ENCODE results near the gene PLIN5. TPM values are rescaled to one million over a fixed set of nuclear protein-coding genes. Genes with fewer than 3 reads are reported as not detected.

PLIN5 gene
- polyA plus RNA-seq, 1 donor (not counting 4 experiments of a cell fraction or from before 2014, with no cell fraction given): not detected

GRCh38 chr19:4519172-4519496 lies 15.9 kb downstream of the PLIN5 start:
- FAIRE-seq: no peak
- H3K27ac ChIP-seq (ENCODE audit: control insufficient read depth, insufficient read depth, low read length): no peak overlapping the region
- no peaks in the 10 kb centered on the region for H3K36me3 ChIP-seq (ENCODE audit: control insufficient read depth in 2 of 2, extremely low read depth in 1 of 2, insufficient read depth in 2 of 2, low read length in 2 of 2)
- peaks cover 8% of the 10 kb centered on the region for H3K27me3 ChIP-seq (ENCODE audit: control insufficient read depth, extremely low read depth, insufficient read depth, low read length)
- no peak overlapping the region for H3K9ac ChIP-seq (ENCODE audit: control insufficient read depth, extremely low read depth, insufficient read depth, low read length)
- H3K4me3 ChIP-seq (ENCODE audit: control insufficient read depth in 2 of 3, extremely low read depth in 1 of 3, insufficient read depth in 2 of 3, low read depth in 1 of 3, low read length in 3 of 3): no peak overlapping the region
- no peak for TF ChIP-seq CTCF (optimal IDR thresholded peaks at IDR 0.05 in 1 of 3, IDR thresholded peaks at IDR 0.05 in 1 of 3, conservative IDR thresholded peaks at IDR 0.05 in 1 of 3; ENCODE audit: extremely low read depth in 1 of 3, insufficient read depth in 2 of 3, low read length in 3 of 3)
- no peak for TF ChIP-seq EZH2 (IDR thresholded peaks at IDR 0.05; ENCODE audit: low read length)
- no peaks in the 10 kb centered on the region for H4K20me1 ChIP-seq (ENCODE audit: control insufficient read depth, extremely low read depth, insufficient read depth, low read length)
- H3K79me2 ChIP-seq (ENCODE audit: control insufficient read depth, insufficient read depth, low read length): no peaks in the 10 kb centered on the region
- no peak overlapping the region for H3K4me2 ChIP-seq (ENCODE audit: control insufficient read depth, extremely low read depth, insufficient read depth, low read depth, low read length)
- no peak overlapping the region for H2AFZ ChIP-seq (ENCODE audit: control insufficient read depth, low read length)
- dilution Hi-C loops (cut with MboI; ENCODE audit: extremely low pct_ligation_motif_present, low sequenced_read_pairs): no loop called here
- DNase-seq (ENCODE audit: low read depth, low spot score): no peak
- peaks cover 11% of the 10 kb centered on the region for H3K4me1 ChIP-seq (ENCODE audit: control insufficient read depth, extremely low read depth, insufficient read depth, low read length)
- H3K9me1 ChIP-seq (ENCODE audit: control insufficient read depth, extremely low read depth, insufficient read depth, low read length): no peaks in the 10 kb centered on the region
- H3K9me3 ChIP-seq (ENCODE audit: control insufficient read depth, low read depth, low read length): no peaks in the 10 kb centered on the region

DNA sequence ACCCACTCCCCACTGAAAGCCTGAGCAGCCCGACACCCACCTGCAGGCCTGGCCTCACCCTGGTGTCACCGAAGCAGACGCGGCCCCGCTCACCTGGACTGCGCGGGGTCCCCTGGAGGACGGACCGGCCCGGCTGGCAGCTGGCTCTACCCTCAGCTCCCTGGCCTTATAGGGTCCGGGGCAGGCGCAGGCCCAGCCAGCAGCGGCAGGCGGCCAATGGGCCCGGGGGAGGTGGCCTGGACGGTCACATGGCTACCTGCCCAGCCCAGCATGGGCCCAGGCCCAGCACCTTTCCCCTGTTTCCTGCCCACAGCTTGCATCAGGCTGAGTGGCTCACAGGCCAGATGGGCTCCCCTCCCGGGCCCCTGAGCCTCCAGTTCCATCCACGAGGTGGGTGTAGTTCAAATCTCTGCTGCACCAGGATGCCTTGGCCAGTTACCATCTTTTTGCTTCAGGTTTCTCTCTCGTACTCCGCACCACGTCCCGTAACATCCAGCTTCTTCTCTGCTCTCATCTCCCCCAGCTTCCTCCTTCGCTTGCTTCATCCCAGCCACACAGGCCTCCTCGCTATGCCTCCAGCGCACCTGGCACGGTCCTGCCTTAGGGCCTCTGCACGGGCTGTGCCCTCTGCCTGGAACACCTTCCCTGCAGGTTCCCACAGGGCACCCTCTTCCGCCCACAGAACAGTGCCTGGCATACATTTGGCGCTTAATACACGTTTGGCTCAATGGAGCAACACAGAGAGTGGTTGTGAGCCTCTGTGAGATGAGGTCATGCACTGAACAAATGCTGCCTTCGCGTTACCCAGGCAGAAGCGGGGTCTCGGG lies 16.5 kb downstream of the PLIN5 start, which contains the start of gene PLIN4:
Gene PLIN4 (minus strand): TSS at position 142 of the 827 bp plus-strand sequence. CDS start 214 bp downstream, outside the sequence.
- no peak within 1 kb of the TSS for H3K4me2 ChIP-seq (ENCODE audit: control insufficient read depth, extremely low read depth, insufficient read depth, low read depth, low read length)
- H3K27ac ChIP-seq (ENCODE audit: control insufficient read depth, insufficient read depth, low read length): no peak within 1 kb of the TSS
- peaks cover 11% of the 10 kb centered on the region for H3K4me1 ChIP-seq (ENCODE audit: control insufficient read depth, extremely low read depth, insufficient read depth, low read length)
- TF ChIP-seq CTCF (optimal IDR thresholded peaks at IDR 0.05 in 1 of 3, IDR thresholded peaks at IDR 0.05 in 1 of 3, conservative IDR thresholded peaks at IDR 0.05 in 1 of 3; ENCODE audit: extremely low read depth in 1 of 3, insufficient read depth in 2 of 3, low read length in 3 of 3): no peak
- no peak for TF ChIP-seq EZH2 (IDR thresholded peaks at IDR 0.05; ENCODE audit: low read length)
- DNase-seq (ENCODE audit: low read depth, low spot score) (no peak), FAIRE-seq (no peak)
- no peaks in the 10 kb centered on the region for H3K9me1 ChIP-seq (ENCODE audit: control insufficient read depth, extremely low read depth, insufficient read depth, low read length)
- dilution Hi-C loops (cut with MboI; ENCODE audit: extremely low pct_ligation_motif_present, low sequenced_read_pairs): no loop called here
- no peak within 1 kb of the TSS for H2AFZ ChIP-seq (ENCODE audit: control insufficient read depth, low read length)
- H3K4me3 ChIP-seq (ENCODE audit: control insufficient read depth in 2 of 3, extremely low read depth in 1 of 3, insufficient read depth in 2 of 3, low read depth in 1 of 3, low read length in 3 of 3): no peak within 1 kb of the TSS
- H3K27me3 ChIP-seq (ENCODE audit: control insufficient read depth, extremely low read depth, insufficient read depth, low read length): peaks cover 8% of the 10 kb centered on the region
- no peaks in the 10 kb centered on the region for H3K79me2 ChIP-seq (ENCODE audit: control insufficient read depth, insufficient read depth, low read length)
- no peaks in the 10 kb centered on the region for H3K9me3 ChIP-seq (ENCODE audit: control insufficient read depth, low read depth, low read length)
- H3K36me3 ChIP-seq (ENCODE audit: control insufficient read depth in 2 of 2, extremely low read depth in 1 of 2, insufficient read depth in 2 of 2, low read length in 2 of 2): no peaks in the 10 kb centered on the region
- H4K20me1 ChIP-seq (ENCODE audit: control insufficient read depth, extremely low read depth, insufficient read depth, low read length): no peaks in the 10 kb centered on the region
- H3K9ac ChIP-seq (ENCODE audit: control insufficient read depth, extremely low read depth, insufficient read depth, low read length): no peak within 1 kb of the TSS

Data from keratinocyte (primary cell).